Heart left ventricle (tissue), 13 donors: ENCODE data around the gene OXSR1.

Experiments
- POLR2A ChIP-seq, 2 donors: fragments of 450-650 bp; IDR thresholded peaks; one replicate each; pipeline ENCODE4 v1.6.1; 2017; ENCODE audit warnings: antibody characterized with exemption in 2 of 2, mild to moderate bottlenecking in 2 of 2, moderate library complexity in 2 of 2
- TF ChIP-seq, protein P1 (sequence below), 12 donors: fragments of 200-600 bp; sonication (generic) in 4 of 12; IDR thresholded peaks; one replicate each; pipeline versions ENCODE4 v1.5.0 to v1.8.0; 2018 to 2022; ENCODE audit warnings: antibody characterized with exemption in 12 of 12, mild to moderate bottlenecking in 5 of 12
- donor health status: ischemic (EF 13 %, LVEDD 7.1; RV severe dilation, severe dysfunction).
- donor health status: DM: no; HTN: yes; CAD: no.
- donor health status: DM: no; HTN: no; CAD: no.
- donor health status: ischemic (EF 25% LVEDD 6.9; RV normal size, moderate dysfunction).
- donor health status: ischemic (EF 25% LVEDD 5.7; RV mildly dilated, moderate dysfunction).
- donor health status: ischemic (EF 35%, LVEDD 5.7; RV mildly dilated, moderate dysfunction).
- donor health status: nonischemic (EF 11% LVEDD 7.7; RV severe dilation, severe dysfunction).
- donor health status: DM: yes; HTN: yes; CAD: no.
- donor health status: PGD.
- donor health status: ischemic (EF 29% LVEDD 5.4; RV normal size, mild dysfunction).
- donor health status: nonischemic (EF 23%, LVEDD 6.1; RV moderate dilation, normal function).

GRCh38 chr3:38141952-38142273, 23.4 kb upstream of the OXSR1 start:
- TF ChIP-seq, protein P1, sequence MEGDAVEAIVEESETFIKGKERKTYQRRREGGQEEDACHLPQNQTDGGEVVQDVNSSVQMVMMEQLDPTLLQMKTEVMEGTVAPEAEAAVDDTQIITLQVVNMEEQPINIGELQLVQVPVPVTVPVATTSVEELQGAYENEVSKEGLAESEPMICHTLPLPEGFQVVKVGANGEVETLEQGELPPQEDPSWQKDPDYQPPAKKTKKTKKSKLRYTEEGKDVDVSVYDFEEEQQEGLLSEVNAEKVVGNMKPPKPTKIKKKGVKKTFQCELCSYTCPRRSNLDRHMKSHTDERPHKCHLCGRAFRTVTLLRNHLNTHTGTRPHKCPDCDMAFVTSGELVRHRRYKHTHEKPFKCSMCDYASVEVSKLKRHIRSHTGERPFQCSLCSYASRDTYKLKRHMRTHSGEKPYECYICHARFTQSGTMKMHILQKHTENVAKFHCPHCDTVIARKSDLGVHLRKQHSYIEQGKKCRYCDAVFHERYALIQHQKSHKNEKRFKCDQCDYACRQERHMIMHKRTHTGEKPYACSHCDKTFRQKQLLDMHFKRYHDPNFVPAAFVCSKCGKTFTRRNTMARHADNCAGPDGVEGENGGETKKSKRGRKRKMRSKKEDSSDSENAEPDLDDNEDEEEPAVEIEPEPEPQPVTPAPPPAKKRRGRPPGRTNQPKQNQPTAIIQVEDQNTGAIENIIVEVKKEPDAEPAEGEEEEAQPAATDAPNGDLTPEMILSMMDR (IDR thresholded peaks at IDR 0.05) = no peak
- no peak for TF ChIP-seq POLR2A (IDR thresholded peaks at IDR 0.05)
